Effector CD8-positive, alpha-beta T cell (primary cell): ENCODE measurements around the gene TNNI3K.

Experiments used
- DNase-seq: peaks from one replicate; lab custom pipeline; 2025; lab: John Stamatoyannopoulos, UW

The TNNI3K gene

DNA sequence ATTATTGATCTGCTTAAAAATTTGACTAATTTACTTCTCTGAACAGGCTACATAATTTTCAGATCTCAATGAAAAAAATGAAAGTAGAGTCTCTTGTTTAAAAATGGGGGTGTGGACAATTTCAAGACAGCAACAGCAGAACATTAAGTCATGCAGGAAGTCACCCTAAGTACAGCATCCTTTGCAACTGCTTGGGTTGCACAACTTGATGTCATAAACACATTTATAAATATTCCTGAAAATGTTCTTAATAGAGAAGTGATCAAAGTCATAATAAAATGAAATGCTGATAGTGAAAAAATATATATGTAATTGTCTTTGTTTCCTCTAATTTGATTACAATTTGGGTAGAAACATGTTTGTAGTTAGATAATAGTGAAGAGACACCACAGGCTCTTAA is 79.3 kb downstream of the TNNI3K start:
- no peak for DNase-seq

DNA sequence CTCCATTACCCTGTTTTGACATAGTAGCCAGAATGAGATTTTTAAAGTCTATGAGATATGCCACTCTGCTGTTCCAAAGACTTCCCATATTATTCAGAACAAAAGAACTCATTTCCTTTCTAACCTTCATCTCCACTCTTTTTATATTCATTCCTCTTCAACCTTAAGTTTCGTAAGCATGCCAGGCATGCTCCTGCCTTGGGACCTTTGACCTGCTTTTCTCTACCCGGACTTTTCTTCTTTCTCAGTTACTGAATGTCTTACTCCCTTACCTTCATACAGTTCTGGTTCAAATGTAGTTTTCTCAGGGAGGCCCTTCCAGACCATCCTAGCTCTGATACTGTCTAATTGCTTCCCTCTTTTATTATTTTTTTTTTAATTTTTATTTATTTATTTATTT is 81.1 kb downstream of the TNNI3K start:
- no peak for DNase-seq

- DNase-seq, result no peak
These were observed 82.5 kb downstream of the TNNI3K start for GRCh38 chr1:74317663-74318062.

DNA sequence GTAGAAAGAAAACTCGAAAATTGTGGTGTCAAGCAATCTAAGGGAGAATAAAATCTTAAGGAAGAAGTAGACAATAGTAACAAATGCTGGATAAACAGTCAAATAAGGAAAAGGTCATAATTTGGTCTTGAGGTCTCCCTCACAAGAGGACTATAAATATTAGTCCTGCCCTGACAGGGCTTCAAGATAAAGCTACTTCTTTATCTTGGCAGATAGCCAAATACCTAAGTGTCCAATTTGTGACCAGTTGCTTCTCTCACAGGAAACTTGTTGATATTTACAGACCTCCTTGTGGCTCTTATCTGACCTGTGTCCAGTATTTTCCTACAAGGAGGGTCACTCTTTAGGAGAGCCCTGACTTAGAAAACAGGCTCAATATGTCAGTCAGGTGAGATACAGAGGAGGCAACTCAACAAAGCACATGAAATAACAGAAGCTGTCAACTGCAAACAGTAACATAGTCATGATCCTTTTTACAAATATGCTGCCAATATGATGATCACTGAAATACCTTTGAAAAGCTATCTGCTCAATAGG is 88.8 kb downstream of the TNNI3K start:
- DNase-seq, result no peak

- DNase-seq, result no peak
These were observed 89.7 kb downstream of the TNNI3K start for GRCh38 chr1:74324684-74325448.

- no peak for DNase-seq
These were observed 93.7 kb downstream of the TNNI3K start for GRCh38 chr1:74328851-74329250.

- DNase-seq, result no peak
These were observed 98.1 kb downstream of the TNNI3K start for GRCh38 chr1:74333244-74333643.

GRCh38 chr1:74334147-74334546 is 99.0 kb downstream of the TNNI3K start:
- DNase-seq, result no peak

- no peak for DNase-seq
These were observed 105.5 kb downstream of the TNNI3K start for GRCh38 chr1:74340656-74341055.

- no peak for DNase-seq
These were observed 106.6 kb downstream of the TNNI3K start for GRCh38 chr1:74341702-74342339.

GRCh38 chr1:74343216-74343615 is 108.0 kb downstream of the TNNI3K start:
- no peak for DNase-seq

- DNase-seq, result no peak
These were observed 109.2 kb downstream of the TNNI3K start for GRCh38 chr1:74344387-74344786.

- no peak for DNase-seq
These were observed 121.3 kb downstream of the TNNI3K start for GRCh38 chr1:74356493-74356892.

- DNase-seq, result no peak
These were observed 122.0 kb downstream of the TNNI3K start for GRCh38 chr1:74357150-74357549.

GRCh38 chr1:74357756-74358155 is 122.6 kb downstream of the TNNI3K start:
- no peak for DNase-seq

- DNase-seq, result no peak
These were observed 127.5 kb downstream of the TNNI3K start for GRCh38 chr1:74362691-74363090.

GRCh38 chr1:74363220-74363619 is 128.0 kb downstream of the TNNI3K start:
- no peak for DNase-seq

GRCh38 chr1:74367175-74367813 is 132.1 kb downstream of the TNNI3K start:
- DNase-seq, result no peak

DNA sequence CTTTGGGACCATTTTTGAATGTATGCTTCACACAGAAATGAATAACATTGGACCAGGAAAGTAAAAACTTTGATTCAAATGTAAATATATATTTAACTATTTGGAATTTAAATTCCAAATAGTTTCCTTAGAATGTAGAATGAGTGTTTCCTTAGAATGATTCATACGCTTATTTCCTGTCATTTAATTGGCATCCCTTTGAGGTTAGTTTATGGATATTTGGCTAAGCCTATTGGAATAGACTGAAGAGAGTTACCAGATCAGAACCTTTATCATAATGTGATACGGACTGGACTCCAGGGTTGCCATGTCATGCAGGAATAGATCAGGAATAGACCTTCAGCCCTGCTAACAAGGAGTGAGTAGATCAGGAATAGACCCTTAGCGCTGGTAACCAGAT is 133.1 kb downstream of the TNNI3K start:
- DNase-seq, result no peak

- no peak for DNase-seq
These were observed 140.2 kb downstream of the TNNI3K start for GRCh38 chr1:74375376-74375775.

- no peak for DNase-seq
These were observed 145.1 kb downstream of the TNNI3K start for GRCh38 chr1:74380252-74380651.

DNA sequence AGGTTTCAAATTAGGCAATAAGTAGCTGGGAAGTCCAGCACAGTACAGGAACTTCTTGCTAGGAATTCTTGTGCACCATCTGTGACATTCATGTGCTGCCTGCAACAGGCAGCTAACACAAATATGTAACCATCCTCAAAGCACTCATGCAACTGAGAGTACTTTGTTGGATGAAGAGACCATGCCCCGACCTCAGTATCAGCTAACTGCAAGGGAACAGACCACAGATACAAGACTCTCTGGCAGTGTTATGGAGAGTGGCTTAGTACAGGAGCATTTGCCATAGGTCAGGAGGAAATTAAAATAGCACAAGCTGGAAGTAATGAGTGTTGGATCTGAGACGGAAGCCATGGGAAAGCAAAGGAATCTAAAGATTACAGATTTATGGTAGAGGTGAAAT is 153.7 kb downstream of the TNNI3K start:
- DNase-seq, result no peak

DNA sequence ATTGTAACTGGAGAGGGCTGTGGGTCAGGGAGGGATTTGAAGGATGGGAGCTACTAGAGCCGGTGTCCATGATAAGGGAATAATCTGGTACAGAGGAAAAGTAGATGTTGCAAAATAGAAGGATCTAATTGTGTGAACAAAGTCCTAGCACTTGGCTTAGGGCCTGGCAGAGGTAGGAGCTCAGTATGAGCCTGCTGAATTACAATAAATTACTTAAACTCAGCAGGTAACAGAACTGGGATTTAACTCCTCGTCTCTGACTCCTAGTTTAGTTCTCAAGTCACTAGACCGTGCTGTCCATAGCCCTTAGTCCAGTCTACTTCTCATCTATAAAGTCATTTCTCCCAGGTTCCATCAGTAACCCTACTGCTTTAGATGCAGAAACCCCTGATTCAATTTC is 157.0 kb downstream of the TNNI3K start:
- DNase-seq, result no peak
